MM.1S (cell line): ENCODE data around the gene GPR107.

Source experiments
- EZH2 ChIP-seq: fragments of 300-600 bp; sonication (generic); optimal IDR thresholded peaks from 2 replicates; pipeline ENCODE3; 2017; ENCODE audit warnings: low read depth, mild to moderate bottlenecking, antibody characterized with exemption, low read length, mixed read lengths
- EZH2phosphoT487 ChIP-seq: fragments of 300-600 bp; sonication (generic); IDR thresholded peaks from 2 replicates; pipeline ENCODE4 v1.6.1; 2018; ENCODE audit warnings: antibody characterized with exemption, low read length
- TF ChIP-seq, protein P1 (sequence below): fragments of 300-600 bp; sonication (generic); IDR thresholded peaks from 2 replicates; pipeline ENCODE4 v1.5.1; 2016; ENCODE audit warnings: antibody characterized with exemption, low read length, mixed read lengths

DNA sequence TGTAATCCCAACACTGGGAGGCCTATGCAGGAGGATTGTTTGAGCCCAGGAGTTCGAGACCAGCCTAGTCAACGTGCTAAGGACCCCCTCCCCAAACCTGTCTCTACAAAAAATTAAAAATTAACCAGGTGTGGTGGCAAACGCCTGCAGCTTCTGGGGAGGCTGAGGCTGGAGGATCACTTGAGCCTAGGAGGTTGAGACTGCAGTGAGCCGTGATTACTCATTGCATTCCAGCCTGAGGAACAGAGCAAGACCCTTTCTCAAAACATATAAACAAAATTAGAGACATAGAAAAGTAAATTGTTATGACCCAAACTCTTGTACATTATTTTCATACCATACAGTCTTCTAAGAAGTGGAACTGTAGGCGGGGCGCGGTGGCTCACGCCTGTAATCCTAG is 1.1 kb downstream of the GPR107 start:
- TF ChIP-seq, protein P1, sequence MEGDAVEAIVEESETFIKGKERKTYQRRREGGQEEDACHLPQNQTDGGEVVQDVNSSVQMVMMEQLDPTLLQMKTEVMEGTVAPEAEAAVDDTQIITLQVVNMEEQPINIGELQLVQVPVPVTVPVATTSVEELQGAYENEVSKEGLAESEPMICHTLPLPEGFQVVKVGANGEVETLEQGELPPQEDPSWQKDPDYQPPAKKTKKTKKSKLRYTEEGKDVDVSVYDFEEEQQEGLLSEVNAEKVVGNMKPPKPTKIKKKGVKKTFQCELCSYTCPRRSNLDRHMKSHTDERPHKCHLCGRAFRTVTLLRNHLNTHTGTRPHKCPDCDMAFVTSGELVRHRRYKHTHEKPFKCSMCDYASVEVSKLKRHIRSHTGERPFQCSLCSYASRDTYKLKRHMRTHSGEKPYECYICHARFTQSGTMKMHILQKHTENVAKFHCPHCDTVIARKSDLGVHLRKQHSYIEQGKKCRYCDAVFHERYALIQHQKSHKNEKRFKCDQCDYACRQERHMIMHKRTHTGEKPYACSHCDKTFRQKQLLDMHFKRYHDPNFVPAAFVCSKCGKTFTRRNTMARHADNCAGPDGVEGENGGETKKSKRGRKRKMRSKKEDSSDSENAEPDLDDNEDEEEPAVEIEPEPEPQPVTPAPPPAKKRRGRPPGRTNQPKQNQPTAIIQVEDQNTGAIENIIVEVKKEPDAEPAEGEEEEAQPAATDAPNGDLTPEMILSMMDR: no peak
- TF ChIP-seq EZH2: no peak
- TF ChIP-seq EZH2phosphoT487: no peak
